GM12892 (cell line): ENCODE measurements around the gene MXD3.

Experiments
- POLR2AphosphoS5 ChIP-seq: IDR thresholded peaks from 2 replicates; pipeline ENCODE4 v1.6.1; 2011; ENCODE audit warnings: low read depth, low read length, control low read depth
- TAF1 ChIP-seq: IDR thresholded peaks from 2 replicates; pipeline ENCODE4 v1.6.1; 2011; ENCODE audit warnings: low read depth, mild to moderate bottlenecking, control low read depth, low read length, borderline replicate concordance

DNA sequence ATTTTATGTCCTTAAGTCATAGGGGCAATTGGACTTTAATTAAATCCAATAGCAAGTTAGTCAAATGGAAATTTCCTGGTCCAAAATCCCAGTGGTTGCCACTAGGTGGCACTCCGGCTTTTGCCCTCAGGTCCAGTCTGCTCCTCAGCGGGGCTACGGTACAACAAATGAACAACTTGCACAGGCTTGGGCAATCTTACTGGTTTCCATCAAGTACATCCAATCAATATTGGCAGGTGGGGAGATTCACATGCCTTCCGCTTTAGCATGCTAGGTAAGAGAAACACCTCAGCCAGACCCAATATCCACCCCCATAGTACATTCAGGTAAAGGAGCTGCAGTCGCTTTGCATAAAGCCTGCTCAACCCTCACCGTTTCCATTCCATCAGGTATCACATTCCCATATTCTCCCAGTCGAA is 6.3 kb upstream of the MXD3 start:
- TF ChIP-seq TAF1 (no peak), POLR2AphosphoS5 (no peak)
